Measurements from ENCODE around the gene ATP9B. TPM values are rescaled to one million over a fixed set of nuclear protein-coding genes. Genes with fewer than 3 reads are reported as not detected.

ATP9B gene
- total RNA-seq, 1 donor from 2014 or later = 33.2 TPM

GRCh38 chr18:79397247-79397829 is 328.1 kb downstream of the ATP9B start:
- Histone ChIP-seq H4K20me1 (ENCODE audit: low read depth) (peaks cover 53% of the 10 kb centered on the region), H3K4me3 (no peak overlapping the region), H3K4me1 (peaks cover 16% of the 10 kb centered on the region), H3F3A (ENCODE audit: low read depth) (peaks cover 46% of the 10 kb centered on the region), H3K27ac (no peak overlapping the region), H3K79me2 (ENCODE audit: low read depth) (no peaks in the 10 kb centered on the region), H3K4me2 (no peak overlapping the region), H3K27me3 (peaks cover 81% of the 10 kb centered on the region), H3K9me3 (ENCODE audit: low read depth) (no peaks in the 10 kb centered on the region), H2AFZ (replicated peaks) (no peak overlapping the region), H3K36me3 (no peaks in the 10 kb centered on the region), H3K9ac (no peak overlapping the region)
- TF ChIP-seq EZH2 (IDR thresholded peaks at IDR 0.05) (peak; percentile 68), EZH2phosphoT487 (IDR thresholded peaks at IDR 0.05) (no peak), CTCF (IDR thresholded peaks at IDR 0.05) (no peak)
- Mint-ChIP-seq H3K9me3 (peaks cover 2% of the 10 kb centered on the region), H3K27me3 (ENCODE audit: insufficient read depth, low read depth) (peaks cover 51% of the 10 kb centered on the region), H3K4me3 (no peak overlapping the region), H3K4me1 (peaks cover 20% of the 10 kb centered on the region), H3K36me3 (no peaks in the 10 kb centered on the region), H3K27ac (no peak overlapping the region)
- no peak for DNase-seq (ENCODE audit: low spot score)

DNA sequence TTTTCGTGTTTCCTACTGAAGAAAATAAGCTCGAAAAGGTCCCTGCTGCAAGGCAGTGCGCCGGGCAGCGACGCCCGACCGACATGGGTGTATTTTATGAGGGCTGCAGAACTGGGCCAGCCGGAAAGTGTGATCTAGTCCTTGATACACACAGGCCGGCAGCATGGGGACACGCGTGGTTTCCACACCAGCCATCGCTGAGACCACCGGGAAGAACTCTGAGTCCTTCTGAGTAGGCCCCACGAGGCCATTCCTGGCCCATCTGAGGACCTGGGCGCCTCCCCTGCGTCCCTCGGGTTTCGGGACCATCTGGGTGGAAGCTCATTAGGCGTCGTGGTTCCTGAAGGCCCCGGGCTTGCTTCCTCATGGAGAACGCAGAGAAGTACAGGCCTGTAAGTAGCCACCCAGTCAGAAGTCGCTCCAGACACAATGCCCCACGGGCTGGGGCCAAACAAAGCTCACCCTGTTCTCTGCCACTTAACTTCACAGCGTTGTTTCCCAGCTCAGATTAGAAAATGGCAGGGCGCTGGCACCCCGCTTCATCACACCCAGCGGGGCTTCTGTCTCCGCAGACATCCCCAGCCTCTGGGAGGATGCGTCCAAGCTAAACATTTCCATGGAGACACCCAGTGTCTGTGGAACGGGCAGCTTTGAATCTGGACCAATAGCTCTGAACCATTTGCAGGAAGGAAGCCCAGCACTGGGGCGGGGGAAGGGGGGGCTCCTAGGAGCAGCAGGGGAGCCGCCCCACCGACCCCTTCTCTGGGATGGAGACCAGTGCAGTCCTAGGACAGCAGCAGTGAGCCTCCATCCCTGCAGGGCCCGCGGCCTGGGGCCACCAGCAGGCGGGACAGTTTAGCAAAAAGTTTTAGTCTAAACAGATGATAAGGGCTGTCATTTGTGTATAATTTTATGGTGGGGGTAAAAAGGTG is 328.9 kb downstream of the ATP9B start:
- Histone ChIP-seq H3K9ac (no peak overlapping the region), H3K36me3 (no peaks in the 10 kb centered on the region), H3F3A (ENCODE audit: low read depth) (peaks cover 44% of the 10 kb centered on the region), H3K4me3 (no peak overlapping the region), H3K79me2 (ENCODE audit: low read depth) (no peaks in the 10 kb centered on the region), H4K20me1 (ENCODE audit: low read depth) (peaks cover 53% of the 10 kb centered on the region), H3K9me3 (ENCODE audit: low read depth) (no peaks in the 10 kb centered on the region), H3K4me1 (peaks cover 17% of the 10 kb centered on the region), H2AFZ (replicated peaks) (no peak overlapping the region), H3K27ac (no peak overlapping the region), H3K27me3 (peaks cover 74% of the 10 kb centered on the region), H3K4me2 (no peak overlapping the region)
- H3K27me3 Mint-ChIP-seq (ENCODE audit: insufficient read depth, low read depth) = peaks cover 49% of the 10 kb centered on the region
- no peak for DNase-seq (ENCODE audit: low spot score)
- no peak overlapping the region for H3K27ac Mint-ChIP-seq
- peaks cover 22% of the 10 kb centered on the region for H3K4me1 Mint-ChIP-seq
- H3K4me3 Mint-ChIP-seq = peak overlapping the region; percentile 83
- no peaks in the 10 kb centered on the region for H3K36me3 Mint-ChIP-seq
- TF ChIP-seq EZH2phosphoT487 (IDR thresholded peaks at IDR 0.05) (no peak), EZH2 (IDR thresholded peaks at IDR 0.05) (no peak), CTCF (IDR thresholded peaks at IDR 0.05) (no peak)
- no peaks in the 10 kb centered on the region for H3K9me3 Mint-ChIP-seq

DNA sequence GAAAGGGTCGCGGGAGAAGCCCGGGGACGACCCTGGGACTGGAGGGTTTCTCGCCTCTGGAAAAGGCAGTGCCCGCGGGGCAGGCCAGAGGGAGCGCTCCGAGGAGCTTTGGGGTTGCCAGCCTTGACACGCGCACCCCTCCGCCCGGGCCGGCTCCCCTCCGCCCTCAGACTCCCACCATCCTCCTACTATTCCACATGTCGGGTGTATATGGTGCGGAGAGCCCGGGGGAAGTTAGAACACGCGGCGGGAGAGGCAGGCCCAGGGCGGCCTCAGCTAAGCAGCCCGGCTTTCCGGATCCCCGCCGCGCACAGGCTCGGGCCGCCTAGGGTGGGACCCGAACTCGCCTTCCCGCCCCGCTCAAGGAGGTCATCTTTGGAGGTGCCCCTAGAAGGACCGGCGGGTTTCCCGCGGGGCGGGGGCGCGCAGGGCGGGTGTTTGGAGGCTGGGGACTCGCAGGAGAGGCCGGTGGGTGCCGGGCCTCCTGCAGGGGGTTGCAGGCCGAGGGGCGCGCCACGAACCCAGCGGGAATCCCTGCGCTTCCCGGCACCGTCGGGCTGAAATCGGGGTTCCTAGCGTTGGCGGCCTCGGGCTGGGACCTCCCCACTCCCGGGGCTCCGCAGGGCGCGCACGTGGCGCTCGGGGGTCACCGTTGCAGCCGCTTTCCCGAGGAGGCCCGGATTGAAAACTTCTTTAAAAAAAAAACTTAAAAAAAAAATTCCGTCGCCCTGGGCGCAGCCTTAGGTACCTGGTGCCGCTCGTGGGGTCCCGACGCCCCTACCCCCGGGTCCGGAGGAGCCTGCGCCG is 330.3 kb downstream of the ATP9B start:
- H3K79me2 ChIP-seq (ENCODE audit: low read depth) = no peaks in the 10 kb centered on the region
- no peak overlapping the region for H3K27ac Mint-ChIP-seq
- no peak overlapping the region for H3K27ac ChIP-seq
- peak overlapping the region; percentile 100 for H3K4me2 ChIP-seq
- H3K4me3 ChIP-seq = peak overlapping the region; percentile 88
- peak overlapping the region; percentile 83 for H3K4me3 Mint-ChIP-seq
- TF ChIP-seq EZH2phosphoT487 (IDR thresholded peaks at IDR 0.05) (peak; percentile 98), CTCF (IDR thresholded peaks at IDR 0.05) (no peak), EZH2 (IDR thresholded peaks at IDR 0.05) (peak; percentile 99)
- peaks cover 16% of the 10 kb centered on the region for H3K4me1 ChIP-seq
- H3K9me3 ChIP-seq (ENCODE audit: low read depth) = no peaks in the 10 kb centered on the region
- H3K27me3 Mint-ChIP-seq (ENCODE audit: insufficient read depth, low read depth) = peaks cover 46% of the 10 kb centered on the region
- peaks cover 34% of the 10 kb centered on the region for H3F3A ChIP-seq (ENCODE audit: low read depth)
- H3K36me3 ChIP-seq = no peaks in the 10 kb centered on the region
- H2AFZ ChIP-seq (replicated peaks) = peak overlapping the region; percentile 97
- H3K36me3 Mint-ChIP-seq = no peaks in the 10 kb centered on the region
- no peaks in the 10 kb centered on the region for H3K9me3 Mint-ChIP-seq
- DNase-seq (ENCODE audit: low spot score) = no peak
- H3K4me1 Mint-ChIP-seq = peaks cover 33% of the 10 kb centered on the region
- peaks cover 60% of the 10 kb centered on the region for H3K27me3 ChIP-seq
- H4K20me1 ChIP-seq (ENCODE audit: low read depth) = peaks cover 47% of the 10 kb centered on the region
- H3K9ac ChIP-seq = no peak overlapping the region
